Activated T-helper 1 cell treated with anti-CD3 and anti-CD28 coated beads, Interleukin-2, amount 50 U/mL, for 16 hours (primary cell): Measurements from ENCODE around the gene SUFU.

Experiments
- DNase-seq, 2 donors: peaks; one replicate each; pipeline ENCODE4 v3.0.0-alpha.2; 2020; ENCODE audit warnings: low read depth in 1 of 2, low spot score in 1 of 2

The SUFU gene

DNA sequence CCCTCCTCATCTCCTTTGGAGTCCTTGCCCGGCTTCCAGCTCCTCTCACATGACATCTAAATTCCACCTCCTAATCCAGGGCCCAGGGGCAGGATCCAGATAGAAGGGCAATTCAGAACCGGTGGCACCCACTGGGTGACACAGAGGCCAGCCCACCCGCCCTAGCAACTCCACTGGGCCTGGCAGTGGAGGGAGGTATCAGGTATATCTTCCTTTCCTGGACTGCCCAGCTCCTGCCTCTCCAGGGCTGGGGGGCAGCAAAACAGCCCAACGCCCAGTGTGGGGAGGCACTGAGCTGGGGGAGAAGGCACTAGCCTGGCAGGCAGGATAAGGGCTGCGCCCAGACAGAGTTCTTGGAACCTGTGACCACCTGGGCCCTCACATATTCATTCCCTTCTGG, 130.1 kb downstream of the SUFU start:
- no peak for DNase-seq

DNA sequence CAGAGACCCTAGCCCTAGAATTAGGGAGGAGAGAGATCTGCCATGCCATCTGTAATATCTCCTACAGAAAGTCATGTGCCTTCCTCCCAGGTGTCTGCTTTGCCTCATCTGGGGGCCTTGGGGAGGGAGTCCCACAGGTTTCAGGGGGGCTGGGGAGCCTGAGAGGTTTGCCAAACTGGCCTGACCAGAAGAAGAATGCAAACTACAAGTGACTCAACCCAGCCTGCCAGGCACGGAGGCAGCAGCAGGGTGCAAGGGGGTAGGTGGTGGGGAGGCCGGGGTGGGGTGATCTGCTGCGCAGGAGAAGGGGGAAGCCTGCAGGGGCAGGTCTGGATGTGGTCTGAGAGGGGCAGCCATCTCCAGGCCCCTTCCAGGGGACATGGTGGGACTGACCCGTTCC, 130.9 kb downstream of the SUFU start:
- no peak for DNase-seq

DNA sequence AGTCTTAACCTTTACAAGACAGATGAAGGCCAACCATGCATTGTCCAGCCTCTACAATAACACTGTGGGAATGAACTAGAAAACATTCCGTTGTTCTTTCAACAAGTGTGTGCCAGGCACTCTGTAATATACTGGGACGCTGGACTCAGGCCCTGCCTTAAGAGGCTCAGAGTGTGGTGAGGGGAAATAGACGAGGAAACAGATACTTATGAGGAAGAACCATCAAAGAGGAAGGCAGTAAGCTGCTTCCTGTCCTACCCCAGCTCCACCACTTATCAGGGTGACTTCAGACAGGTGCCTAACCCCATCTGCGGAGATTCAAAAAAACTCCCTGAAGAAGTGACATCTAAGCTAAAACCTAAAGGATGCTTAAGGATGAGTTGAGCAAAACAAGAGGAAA, 131.6 kb downstream of the SUFU start:
- no peak for DNase-seq

DNA sequence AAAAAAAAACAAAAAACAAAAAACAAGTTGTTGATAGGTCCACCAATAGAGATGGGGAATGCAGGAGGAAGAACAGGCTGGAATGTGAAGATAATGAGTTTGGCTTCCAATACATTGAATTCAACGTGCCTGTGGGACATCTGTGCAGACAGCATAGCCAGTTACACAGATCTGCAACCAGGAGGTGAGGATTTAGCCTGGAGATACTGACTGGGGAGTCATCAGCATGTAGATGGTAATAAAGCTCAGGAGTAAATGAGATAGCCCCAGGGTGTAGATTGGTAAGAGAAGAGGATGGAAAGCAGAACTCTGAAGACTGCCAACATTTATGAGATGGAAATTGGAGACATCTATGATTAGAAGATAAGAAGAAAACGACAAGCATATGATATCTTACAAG, 135.8 kb downstream of the SUFU start:
- DNase-seq: no peak

DNA sequence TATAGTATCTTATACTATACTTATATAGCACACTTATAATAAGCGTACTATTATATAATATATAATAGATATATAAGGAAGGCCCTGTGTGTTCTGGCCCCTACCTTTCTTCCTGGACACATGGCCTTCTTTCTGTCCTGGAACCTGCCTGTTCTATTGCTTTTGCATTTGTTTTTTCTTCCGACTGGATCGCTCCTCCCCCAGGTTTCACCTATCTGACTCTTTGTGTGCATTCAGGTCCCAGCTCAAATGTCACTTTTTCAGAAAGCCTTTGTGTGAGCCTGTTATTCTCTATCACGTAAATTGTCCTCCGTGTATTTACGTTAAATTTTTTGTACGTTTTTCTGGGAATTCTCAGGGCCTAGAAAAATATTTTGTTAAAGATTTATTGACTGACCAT, 137.6 kb downstream of the SUFU start:
- DNase-seq: no peak

DNA sequence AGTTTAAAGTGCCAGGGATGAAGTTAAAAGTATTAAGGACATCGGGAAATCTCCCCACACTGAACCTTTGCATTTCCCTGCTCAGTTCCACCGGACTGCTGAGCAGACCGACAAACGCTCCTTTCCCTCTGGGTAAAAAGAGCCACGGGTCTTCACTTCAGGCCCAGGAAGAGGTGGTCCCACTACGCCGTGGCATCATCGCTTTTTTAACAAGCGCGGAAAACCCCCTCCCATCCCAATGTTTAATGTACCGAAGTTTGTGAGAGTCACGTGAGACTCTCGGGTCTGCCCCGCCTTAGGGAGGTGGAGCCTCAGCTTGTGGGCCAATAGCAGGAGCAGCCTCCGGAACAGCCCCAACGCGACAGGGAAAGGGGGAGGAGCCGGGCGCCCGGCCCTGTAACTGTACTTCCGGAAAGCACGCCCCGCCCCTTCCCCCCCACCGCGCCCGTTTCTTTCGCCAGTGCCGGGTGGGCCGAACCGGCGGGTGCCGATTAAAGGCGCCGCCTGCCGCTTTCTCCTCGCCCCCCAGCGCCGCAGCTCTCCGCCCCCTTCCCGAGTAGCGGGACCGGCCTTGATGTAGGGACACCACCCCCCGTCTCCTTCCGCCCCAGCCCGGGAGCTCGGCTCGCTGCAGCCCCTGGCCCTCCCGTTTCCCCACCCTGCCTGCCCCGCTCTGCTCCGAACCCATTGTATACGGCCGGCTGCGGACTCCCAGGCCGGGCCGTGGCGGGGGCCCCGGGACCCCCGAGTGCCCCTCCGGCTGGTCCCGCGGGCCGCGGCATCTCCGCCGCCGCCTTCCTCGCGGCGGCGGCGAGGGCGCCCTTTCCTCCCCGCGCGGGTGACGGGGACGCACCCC, 138.3 kb downstream of the SUFU start:
- DNase-seq: peak; percentile 95 to 98

DNA sequence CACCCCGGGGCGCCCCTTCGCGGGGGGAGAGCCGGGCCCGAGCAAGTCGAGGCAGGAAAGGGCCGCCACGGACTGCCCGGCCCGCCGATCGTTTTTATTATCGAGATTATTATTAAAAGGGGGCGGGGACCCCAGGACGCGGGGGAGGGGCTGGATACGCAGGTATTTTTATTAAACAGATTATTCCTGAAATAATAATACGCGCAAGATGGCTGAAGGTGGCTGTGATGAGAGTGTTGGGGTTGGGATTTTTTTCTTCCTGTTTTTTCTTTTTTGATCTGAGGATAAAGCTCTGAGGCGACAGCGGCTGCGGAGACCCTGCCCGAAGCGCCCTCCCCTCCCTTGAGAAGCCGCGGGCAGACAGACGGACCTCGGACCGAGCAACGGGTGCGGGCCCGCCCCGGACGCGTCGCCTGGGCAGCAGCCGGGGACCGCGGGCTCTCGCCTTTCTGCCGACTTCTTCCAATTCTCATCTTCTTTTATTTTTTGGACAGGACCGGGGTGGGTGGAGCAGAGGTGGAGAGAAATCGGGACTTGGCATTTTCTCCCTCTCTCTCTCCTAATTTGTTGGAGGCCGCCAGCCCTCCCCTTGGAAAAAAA, 139.1 kb downstream of the SUFU start:
- DNase-seq: peak in 1 of 2 donors; percentile 18

DNA sequence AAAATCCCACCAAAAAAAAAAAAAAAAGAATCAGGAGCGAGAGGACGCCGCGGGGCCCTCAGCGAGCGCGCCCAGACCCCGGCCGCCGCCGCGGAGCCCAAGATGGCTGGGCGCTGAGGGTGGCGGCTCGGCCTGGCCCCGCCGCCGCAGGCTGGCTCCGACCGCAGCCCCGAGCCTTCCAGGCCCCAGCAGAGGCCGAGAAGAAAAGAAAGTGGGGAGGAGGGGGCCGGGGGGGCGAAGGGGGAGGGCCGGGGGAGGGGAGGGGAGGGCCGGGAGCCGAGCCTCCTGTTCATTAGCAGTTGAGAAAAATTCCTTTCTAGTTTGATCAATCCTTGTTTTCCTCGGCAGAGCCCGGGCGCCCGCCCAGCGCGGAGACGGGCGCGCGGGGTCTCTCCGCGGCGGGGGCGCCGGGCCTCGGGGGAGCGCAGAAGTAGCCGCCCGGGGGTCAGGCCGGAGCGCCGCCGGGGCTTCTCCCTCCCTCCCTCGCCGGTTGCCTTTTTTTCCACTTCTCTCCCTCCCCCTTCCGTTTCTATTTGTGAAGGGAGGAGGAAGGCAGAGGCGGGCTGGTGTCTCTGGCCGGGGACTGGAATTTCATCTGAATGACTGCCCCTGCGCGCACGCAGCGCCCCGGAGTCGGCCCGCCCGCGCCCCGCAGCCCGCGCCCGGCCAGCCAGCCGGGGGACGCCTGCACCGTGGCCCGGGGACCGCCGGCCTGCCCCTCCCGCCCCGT, 139.7 kb downstream of the SUFU start:
- DNase-seq: no peak

DNA sequence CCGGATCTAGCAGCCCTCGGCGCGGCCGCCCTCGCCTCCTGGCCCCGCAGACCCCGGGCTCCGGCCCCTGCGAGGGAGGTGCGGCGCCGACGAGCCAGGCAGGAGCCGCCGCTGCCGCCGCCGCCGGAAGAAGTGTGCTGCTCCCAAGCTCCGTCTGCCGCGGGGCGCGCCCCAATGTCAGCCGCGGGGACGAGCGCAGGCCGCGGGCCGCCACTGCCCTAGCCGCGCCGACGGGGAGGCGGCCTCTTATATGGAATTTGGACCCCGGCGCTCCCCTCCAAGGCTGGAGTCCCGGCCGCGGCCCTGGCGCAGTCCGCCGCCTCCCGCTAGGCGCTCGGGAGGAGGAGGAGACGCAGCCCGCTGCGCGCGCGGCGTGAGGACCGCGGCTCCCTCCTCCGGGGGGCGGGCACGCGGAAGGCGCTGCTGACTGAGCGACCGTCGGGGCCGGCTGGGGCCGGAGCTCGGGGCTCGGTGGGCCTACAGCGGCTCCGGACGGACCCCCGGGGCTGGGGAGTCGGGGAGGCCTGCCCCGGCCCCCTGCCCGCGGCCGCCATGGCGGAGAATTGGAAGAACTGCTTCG, 140.4 kb downstream of the SUFU start, which contains the start of gene TRIM8:
Gene TRIM8, plus strand, starts transcription at position 414 of the 580 bp plus-strand sequence. Its CDS starts 139 bp downstream, at position 553.
- DNase-seq: peak; percentile 35 to 38

DNA sequence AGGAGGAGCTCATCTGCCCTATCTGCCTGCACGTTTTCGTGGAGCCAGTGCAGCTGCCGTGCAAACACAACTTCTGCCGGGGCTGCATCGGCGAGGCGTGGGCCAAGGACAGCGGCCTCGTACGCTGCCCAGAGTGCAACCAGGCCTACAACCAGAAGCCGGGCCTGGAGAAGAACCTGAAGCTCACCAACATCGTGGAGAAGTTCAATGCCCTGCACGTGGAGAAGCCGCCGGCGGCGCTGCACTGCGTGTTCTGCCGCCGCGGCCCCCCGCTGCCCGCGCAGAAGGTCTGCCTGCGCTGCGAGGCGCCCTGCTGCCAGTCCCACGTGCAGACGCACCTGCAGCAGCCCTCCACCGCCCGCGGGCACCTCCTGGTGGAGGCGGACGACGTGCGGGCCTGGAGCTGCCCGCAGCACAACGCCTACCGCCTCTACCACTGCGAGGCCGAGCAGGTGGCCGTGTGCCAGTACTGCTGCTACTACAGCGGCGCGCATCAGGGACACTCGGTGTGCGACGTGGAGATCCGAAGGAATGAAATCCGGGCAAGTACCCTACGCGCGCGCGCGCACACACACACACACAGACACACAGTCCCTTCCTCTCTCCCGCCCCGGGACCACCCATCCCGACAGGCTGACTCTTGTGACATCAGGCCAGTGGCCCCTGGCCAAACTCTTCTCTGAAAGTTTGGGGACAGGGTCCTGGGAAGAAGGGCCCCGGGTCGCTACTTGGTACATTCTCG, 141.0 kb downstream of the SUFU start:
- DNase-seq: peak; percentile 68 to 72

DNA sequence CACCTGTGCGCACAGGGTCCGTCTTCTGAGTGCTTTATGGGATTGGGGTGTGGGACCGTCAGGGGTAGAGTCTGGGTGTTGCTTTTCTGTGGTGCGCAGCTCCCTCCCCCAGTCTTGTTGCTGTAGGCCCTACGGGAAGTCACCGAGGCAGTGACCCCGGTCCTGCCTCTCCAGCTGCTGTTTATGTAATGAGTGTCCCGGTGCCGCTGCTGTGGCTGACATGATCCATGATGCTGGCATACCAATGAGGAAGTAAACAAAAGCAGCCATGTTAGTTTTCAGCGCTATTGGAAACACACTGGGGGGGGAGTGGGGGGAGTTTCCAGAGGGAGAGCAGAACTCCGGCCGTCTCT, 141.6 kb downstream of the SUFU start:
- DNase-seq: peak in 1 of 2 donors; percentile 27

DNA sequence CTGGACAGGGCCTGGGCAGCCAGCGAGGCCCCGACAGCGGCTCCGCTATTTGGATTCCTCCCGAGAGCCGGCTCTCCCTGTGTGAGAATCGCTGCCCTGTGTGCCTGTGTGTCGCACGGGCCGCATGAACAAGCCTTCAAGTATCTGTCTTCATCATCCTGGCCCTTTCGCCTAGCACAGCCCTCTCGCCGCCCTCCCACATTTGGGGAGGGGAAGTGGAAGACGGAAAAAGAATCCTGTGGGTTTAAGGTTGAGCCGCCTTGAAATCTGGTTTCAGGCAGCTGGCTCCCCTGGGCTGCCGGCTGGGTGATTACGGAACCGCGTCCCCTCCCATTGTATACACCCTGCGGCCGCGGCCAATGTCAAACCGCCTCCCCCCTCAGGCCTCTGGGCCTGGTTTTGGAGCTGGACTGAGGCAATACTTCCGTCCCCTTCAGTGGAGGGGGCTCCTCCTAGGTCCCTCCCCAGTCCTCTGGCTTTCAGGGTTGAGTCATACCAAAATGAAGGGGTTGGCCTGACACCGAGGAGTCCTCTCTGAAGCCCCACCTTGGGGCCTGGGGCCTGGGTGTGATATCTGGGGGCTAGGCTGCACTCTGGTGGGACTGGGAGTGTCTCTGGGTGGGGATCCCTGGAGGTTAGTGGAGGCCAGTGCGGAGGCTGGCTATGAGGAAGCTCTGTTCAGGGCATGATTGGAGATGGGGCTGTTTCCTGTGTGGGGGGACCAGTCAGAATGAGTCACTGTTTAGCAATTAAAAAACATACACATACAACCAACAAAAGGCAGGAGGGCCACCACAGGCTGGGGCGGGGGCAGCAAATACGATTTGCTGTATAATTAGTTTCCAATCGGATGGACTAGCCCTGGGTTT, 142.2 kb downstream of the SUFU start:
- DNase-seq: peak; percentile 53 to 60

DNA sequence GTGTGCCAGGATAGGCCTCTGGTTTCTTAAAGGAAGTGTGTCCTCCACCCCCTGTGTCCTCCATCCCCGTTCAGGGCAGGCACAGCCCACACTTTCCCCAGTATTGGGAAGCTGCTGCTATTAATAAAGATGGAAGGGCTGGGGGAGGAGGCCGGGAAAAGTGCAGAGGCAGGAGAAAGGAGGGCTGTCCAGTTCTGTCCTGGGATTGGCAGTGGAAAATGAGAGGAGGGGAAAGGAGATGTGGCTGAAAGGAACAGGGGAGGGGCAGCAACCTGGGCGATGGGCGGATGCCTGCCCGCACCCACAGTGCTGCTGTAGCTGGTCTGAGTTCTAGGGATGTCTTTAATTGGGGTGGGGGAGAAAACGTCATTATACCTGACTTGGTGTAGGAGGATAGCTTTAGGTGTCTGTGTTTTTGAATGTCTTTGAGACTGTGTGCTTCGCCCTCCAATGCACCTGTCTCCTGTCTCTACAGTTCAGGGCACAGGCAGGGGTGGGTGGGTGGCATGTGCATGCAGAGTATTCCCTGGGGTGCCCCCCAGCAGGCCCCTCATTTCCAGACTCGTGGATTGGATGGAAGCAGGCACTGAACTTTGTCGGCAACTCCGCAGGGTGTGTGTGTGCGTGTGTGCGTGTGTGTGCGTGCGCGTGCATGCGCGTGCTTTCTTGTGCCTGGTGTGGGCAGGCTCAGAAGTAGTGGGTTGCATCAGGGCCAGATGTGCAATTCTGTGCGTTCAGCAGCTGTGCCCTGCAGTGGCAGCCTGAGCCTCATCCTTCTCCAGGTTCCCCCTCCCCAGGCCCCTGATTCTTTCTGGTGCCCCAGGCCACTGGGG, 143.1 kb downstream of the SUFU start:
- DNase-seq: peak in 1 of 2 donors; percentile 33

DNA sequence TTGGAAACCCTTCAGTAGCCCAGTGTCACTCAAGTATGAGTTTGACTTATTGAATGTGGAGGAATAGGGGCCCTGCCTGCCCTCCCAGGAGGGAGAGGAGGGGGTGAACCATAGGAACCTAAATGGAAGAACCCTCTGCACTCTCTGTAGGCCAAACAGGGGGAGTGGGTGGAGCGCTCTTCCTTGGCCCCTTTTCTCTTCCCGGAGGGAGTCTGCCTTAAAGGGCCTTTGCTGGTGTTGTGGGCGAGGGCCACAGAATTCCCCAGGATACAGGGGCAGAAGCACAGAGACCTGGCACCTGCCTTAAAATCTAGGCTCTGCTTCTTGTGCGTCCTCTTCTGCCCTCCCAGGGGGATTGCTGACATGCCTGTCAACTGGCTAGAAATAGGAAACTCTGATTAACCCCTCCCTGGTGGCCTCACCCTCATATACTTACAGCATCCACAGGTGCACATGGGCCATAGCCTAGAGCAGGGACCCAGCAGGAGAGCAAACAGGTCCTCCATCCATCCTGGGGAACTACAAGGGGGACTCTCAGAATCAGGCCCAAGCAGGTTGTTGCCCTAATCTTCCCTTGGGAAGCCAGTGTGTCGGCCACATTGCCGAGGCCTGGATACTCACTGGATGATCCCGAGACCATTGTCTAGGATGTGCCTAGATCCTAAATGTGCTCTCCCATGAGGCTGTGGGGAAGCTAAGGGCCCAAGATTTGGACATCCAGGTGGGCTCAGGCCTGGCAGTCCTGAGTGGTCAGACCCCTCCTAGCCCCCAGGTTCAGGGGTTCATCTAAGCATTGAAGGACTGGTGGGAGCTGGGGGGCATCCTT, 143.9 kb downstream of the SUFU start:
- DNase-seq: no peak

DNA sequence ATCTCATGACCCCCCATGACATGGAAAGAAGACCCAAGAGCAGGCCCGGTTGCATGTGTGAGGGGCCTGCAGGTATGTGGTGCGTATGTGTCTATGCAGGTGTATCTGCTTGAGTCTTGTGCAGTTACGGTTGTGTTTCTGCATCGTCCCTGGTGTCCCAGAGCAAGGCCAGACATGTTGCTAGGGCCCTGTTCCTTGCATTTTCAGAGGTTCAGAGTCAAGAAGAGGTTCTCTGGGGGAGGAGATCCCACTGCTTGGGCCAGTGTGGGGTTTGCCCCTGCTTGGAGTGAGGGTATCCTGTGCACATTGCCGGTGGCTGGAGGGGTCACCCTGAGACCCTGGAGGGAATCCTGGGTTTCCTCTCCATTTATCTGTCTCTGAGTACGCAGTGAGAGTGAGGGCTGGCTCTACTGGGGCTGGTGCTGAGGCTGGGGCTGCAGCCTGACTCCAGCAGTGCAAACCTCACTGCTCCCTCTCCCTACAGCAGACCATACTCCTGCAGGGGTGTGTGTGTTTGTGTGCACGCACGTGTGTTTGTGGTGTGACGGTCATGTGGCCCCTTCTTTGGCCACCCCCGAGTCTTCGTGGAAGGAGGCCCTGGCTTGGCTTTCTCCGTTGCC, 144.6 kb downstream of the SUFU start:
- no peak for DNase-seq

DNA sequence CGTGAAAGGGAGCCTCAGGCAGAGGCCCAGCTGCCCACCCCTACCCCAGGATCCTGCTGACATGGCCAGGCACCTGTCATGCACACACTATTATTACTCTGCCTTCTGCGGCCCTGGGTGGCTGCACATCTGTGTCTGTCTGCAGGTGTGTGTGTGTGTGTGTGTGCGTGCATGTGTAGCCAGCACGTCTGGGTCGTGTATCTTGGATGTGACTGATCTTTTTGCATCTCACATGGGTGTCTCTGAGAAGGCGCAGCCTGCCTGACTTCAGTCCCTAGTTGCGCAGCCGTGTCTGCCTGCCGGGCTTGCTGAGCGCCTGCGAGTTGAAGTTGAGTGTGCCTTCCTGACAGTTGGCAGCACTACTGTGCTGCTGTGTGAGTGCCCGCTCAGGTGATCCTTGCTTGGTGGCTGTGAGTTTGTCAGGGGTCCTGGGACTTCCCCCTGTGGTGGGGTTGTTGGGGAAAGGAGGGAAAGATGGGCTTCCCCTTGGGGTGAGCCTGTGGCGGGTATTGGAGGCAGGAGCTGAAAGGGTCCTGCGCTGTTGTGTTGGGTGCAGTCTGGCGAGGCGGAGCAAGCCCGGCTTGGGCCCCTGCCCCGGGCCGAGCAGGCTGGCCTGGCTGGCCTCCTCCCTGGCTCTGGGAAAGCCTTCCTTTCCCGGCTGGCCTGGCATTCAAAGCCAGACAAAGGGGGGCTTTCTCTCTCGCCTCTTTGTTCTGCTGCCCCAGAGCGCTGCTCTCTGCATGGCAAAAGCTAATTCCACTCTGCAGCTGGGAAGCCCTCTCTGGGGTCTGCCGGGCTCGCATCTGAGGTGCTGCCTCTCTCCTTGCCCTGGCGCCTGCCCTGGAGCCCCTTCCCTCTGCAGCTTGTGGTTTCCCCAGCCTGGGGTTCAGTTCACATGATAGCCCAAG, 145.4 kb downstream of the SUFU start:
- DNase-seq: no peak
